ENCODE data around the gene UEVLD.

UEVLD gene

GRCh38 chr11:18498039-18498438 is 90.5 kb downstream of the UEVLD start:
- no peak for DNase-seq (ENCODE audit: low spot score)

- no peak for DNase-seq (ENCODE audit: low spot score)
Measured at GRCh38 chr11:18495703-18496102, 92.8 kb downstream of the UEVLD start.

GRCh38 chr11:18495271-18495670 is 93.3 kb downstream of the UEVLD start:
- DNase-seq (ENCODE audit: low spot score), result peak; percentile 15

DNA sequence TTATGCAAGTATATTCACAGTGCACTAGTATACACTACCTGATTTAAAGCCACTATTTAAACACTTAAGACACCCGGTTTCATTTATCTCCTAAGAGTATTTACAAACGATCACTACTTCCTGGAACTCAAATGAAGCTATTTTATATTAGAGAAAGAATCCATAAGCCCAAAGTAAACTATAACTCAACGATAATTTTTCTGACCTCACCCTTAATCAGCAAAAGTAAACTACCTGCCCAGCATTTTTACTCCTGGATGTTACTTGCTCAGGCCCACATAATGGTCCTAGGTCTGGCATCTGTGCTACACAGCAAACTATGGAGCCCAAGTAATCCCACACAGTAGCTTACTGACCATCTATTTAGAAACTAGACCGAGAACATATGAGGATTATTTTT is 95.2 kb downstream of the UEVLD start:
- no peak for DNase-seq (ENCODE audit: low spot score)

GRCh38 chr11:18492888-18493287 is 95.6 kb downstream of the UEVLD start:
- no peak for DNase-seq (ENCODE audit: low spot score)

GRCh38 chr11:18491924-18492323 is 96.6 kb downstream of the UEVLD start:
- DNase-seq (ENCODE audit: low spot score), result no peak

DNA sequence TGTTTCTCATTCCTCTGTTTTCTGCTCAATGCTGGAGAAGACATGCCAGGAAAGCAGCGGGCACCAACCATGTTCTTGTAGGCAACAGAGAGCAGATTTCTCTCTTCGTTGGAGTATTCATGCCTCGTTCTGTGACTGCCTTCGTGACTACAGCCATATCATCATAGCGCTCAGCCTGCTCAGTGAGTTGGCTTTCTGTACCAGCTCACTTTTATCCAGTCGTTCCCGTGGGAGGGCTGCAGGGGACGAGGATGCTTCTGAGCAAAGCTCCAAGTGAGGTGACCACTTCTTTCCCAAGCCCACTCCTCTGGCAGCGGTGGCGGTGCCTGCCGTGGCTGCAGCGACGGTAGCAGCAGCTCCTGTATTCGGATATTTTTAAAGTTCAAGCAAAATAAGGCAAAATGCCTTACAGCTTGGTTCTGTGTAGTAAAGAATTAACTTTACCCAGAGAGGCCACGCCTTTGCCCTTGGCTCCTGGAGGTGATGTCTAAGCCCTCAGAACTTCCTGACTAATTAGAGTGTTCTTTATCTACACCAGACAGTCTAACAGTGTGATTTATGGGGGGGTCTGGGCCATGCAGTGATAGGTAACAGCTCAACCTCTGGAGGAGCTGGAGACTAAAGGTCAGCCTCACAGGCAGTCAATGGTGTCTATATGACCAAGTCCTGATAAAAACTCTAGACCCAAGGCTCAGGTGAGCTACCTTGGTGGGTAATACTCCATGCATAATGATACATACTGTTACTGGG is 97.6 kb downstream of the UEVLD start:
- DNase-seq (ENCODE audit: low spot score), result no peak

DNA sequence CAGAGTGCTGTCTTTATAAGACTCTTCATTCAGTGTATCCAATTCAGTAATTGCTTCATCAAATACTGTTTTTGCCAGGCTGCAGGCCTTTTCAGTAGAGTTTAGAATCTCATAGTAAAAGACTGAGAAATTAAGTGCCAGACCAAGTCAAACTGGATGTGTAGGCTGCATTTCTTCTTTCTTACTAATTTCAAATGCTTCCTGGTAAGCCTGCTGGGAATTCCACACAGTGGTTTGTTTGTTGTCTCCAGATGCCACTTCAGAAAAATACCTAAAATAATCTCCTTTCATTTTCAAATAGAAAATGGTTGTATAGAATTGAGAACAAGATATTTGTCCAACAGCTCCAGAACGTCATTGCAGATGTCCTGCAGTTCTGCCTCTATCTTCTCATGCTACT is 98.2 kb downstream of the UEVLD start:
- no peak for DNase-seq (ENCODE audit: low spot score)

- DNase-seq (ENCODE audit: low spot score), result no peak
Measured at GRCh38 chr11:18485913-18486528, 102.5 kb downstream of the UEVLD start.

All from NAMALWA (cell line).